ENCODE measurements around the gene BCAS1. TPM values are rescaled to one million over a fixed set of nuclear protein-coding genes. Genes with fewer than 3 reads are reported as not detected.
"Not testable (repeated sequence)": the region's sequence is repeated elsewhere in the genome, so short reads cannot be mapped to it uniquely, and the experiment has no call there.

Gene BCAS1
- total RNA-seq, 1 experiment from 2014 or later: 0.17 TPM

- no peak overlapping the region for H3K27ac ChIP-seq (ENCODE audit: low read depth, low read length)
- ChIA-PET POLR2A (no interaction called here), CTCF (no interaction called here), RAD21 (ENCODE audit: low non-redundant PET in 1 of 2, low total read pairs in 2 of 2, uncharacterized antibody in 2 of 2, unreplicated experiment in 2 of 2) (no interaction called here)
- ATAC-seq (no peak), DNase-seq (ENCODE audit: low read depth, low spot score) (no peak)
- H3K4me3 ChIP-seq (replicated peaks in 1 of 2; ENCODE audit: low read depth in 1 of 2, low read length in 2 of 2): no peak overlapping the region
- BruUV-seq (replicated peaks): no TSS peak
- H3K4me1 ChIP-seq (ENCODE audit: control insufficient read depth in 1 of 2, insufficient read depth in 2 of 2, low read length in 2 of 2): no peaks in the 10 kb centered on the region
- no peaks in the 10 kb centered on the region for H3K36me3 ChIP-seq (ENCODE audit: control insufficient read depth in 1 of 2, insufficient read depth in 2 of 2, low read length in 2 of 2)
- no peaks in the 10 kb centered on the region for H3K9me3 ChIP-seq (ENCODE audit: control insufficient read depth in 1 of 2, insufficient read depth in 1 of 2, low read depth in 1 of 2, low read length in 2 of 2)
- H3K27me3 ChIP-seq (ENCODE audit: insufficient read depth, low read length): no peaks in the 10 kb centered on the region
- no peak overlapping the region for H3K4me2 ChIP-seq (ENCODE audit: low read length)
- no peaks in the 10 kb centered on the region for H3K79me2 ChIP-seq (ENCODE audit: insufficient read depth, low read length)
- TF ChIP-seq ZBTB33 (IDR thresholded peaks at IDR 0.05; ENCODE audit: extremely low read depth, insufficient replicate concordance, low read length): no peak
- TF ChIP-seq MAX (IDR thresholded peaks at IDR 0.05): no peak
- no peak for TF ChIP-seq FOSL1 (IDR thresholded peaks at IDR 0.05; ENCODE audit: low read depth)
- no peak for TF ChIP-seq EZH2phosphoT487 (IDR thresholded peaks at IDR 0.05; ENCODE audit: borderline replicate concordance)
- TF ChIP-seq RAD21 (IDR thresholded peaks at IDR 0.05; ENCODE audit: low read depth): no peak
- TF ChIP-seq SIN3A (IDR thresholded peaks at IDR 0.05; ENCODE audit: low read depth): no peak
- TF ChIP-seq CEBPB (IDR thresholded peaks at IDR 0.05; ENCODE audit: low read depth): no peak
- no peak for TF ChIP-seq EGR1 (IDR thresholded peaks at IDR 0.05; ENCODE audit: low read depth)
- no peak for TF ChIP-seq JUND (IDR thresholded peaks at IDR 0.05)
- no peak for TF ChIP-seq CBX3 (IDR thresholded peaks at IDR 0.05; ENCODE audit: low read depth)
- TF ChIP-seq SRF (IDR thresholded peaks at IDR 0.05; ENCODE audit: low read depth): no peak
- TF ChIP-seq POLR2A (IDR thresholded peaks at IDR 0.05; ENCODE audit: borderline replicate concordance, extremely low read depth, insufficient read depth, insufficient read length): no peak
- no peak for TF ChIP-seq EZH2 (IDR thresholded peaks at IDR 0.05)
- no peak for TF ChIP-seq ZFX (IDR thresholded peaks at IDR 0.05)
- TF ChIP-seq REST (IDR thresholded peaks at IDR 0.05; ENCODE audit: low read depth): no peak
- no peak for TF ChIP-seq YY1 (IDR thresholded peaks at IDR 0.05; ENCODE audit: extremely low read depth, insufficient replicate concordance, low read depth, low read length)
- no peaks in the 10 kb centered on the region for H3K9me2 ChIP-seq (ENCODE audit: insufficient read depth)
- intact Hi-C loops (cut with micrococcal nuclease): no loop called here
- no peaks in the 10 kb centered on the region for H4K20me1 ChIP-seq (ENCODE audit: insufficient read depth)
- H3K9ac ChIP-seq (ENCODE audit: low read length): no peak overlapping the region
- no peak overlapping the region for H2AFZ ChIP-seq (ENCODE audit: low read depth, low read length, poor library complexity, severe bottlenecking)
Measured at GRCh38 chr20:53974785-53975555, 95.4 kb downstream of the BCAS1 start.

- ATAC-seq; H3K9ac ChIP-seq (ENCODE audit: low read length); intact Hi-C loops (cut with micrococcal nuclease); H3K9me2 ChIP-seq (ENCODE audit: insufficient read depth); H2AFZ ChIP-seq (ENCODE audit: low read depth, low read length, poor library complexity, severe bottlenecking); H3K27ac ChIP-seq (ENCODE audit: low read depth, low read length); H3K79me2 ChIP-seq (ENCODE audit: insufficient read depth, low read length); POLR2A ChIA-PET; H3K9me3 ChIP-seq (ENCODE audit: control insufficient read depth in 1 of 2, insufficient read depth in 1 of 2, low read depth in 1 of 2, low read length in 2 of 2); H3K36me3 ChIP-seq (ENCODE audit: control insufficient read depth in 1 of 2, insufficient read depth in 2 of 2, low read length in 2 of 2); H4K20me1 ChIP-seq (ENCODE audit: insufficient read depth); H3K4me2 ChIP-seq (ENCODE audit: low read length); DNase-seq (ENCODE audit: low read depth, low spot score); H3K4me3 ChIP-seq (replicated peaks in 1 of 2; ENCODE audit: low read depth in 1 of 2, low read length in 2 of 2); H3K27me3 ChIP-seq (ENCODE audit: insufficient read depth, low read length); BruUV-seq (replicated peaks); CTCF ChIA-PET; H3K4me1 ChIP-seq (ENCODE audit: control insufficient read depth in 1 of 2, insufficient read depth in 2 of 2, low read length in 2 of 2); RAD21 ChIA-PET (ENCODE audit: low non-redundant PET in 1 of 2, low total read pairs in 2 of 2, uncharacterized antibody in 2 of 2, unreplicated experiment in 2 of 2): not testable (repeated sequence)
Measured at GRCh38 chr20:53973882-53974281, 96.5 kb downstream of the BCAS1 start.
